GM21576 (cell line): ENCODE data around the gene DLG2.
A peak's percentile ranks its signal among the peaks of the same experiment; 100 is the strongest.

Experiments used
- ATAC-seq: cut with Tn5 transposase; IDR thresholded peaks from one replicate; pipeline ENCODE4 v1.9.1; 2021; ENCODE audit warnings: mild to moderate bottlenecking, moderate library complexity; ENCODE audit not compliant: unreplicated experiment

The DLG2 gene

DNA sequence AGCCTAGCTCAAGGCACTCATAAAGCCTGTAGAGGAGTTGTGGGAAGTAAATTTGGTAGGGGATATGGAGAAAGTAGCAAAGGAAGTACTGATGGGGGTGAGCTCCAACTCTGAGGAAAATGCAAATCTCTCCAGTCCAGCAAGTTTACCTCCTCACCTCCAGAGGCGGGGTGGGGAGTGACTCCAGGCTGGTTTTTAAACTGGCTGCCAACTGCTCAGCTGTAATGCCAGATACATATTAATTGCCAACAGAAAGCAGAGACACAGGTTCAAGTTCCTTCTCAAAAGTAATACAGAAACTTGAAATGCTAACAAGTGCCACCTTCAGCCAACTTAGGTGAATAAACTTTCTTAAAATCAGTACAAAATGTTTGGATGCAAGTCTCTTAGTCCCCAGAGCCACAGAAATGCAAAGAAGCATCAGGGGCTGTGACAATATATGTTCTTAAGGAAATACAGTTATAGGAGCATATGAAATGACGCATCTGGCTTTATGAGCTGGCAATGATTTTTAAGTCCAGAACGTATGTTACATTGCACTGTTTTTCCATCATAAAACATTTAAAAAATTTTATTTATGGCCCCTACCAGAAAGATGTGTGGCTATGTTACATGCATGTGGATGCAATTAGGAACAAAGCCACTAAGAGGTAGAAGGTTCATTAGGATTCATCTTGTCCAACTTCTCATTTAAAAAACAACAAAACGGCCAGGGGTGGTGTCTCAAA, 1904.6 kb downstream of the DLG2 start:
- ATAC-seq: no peak

DNA sequence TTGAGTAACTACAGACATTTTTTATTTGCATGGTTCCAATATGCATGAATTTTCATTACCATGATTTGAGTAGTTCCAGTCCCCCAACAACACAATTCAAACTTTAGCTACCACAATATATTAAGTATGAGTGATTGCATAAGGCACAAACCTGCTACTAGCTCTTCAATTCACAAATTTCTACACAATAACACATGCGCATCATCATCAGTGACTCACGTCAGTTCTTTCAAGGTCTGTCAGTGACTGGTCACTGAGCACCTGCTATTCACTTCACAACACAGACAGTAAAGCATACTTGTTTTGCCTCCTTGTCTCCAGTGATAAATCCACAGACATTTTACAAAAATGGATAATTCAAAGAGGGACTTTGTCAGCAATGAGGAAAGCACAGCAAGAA, 1905.9 kb downstream of the DLG2 start:
- no peak for ATAC-seq

GRCh38 chr11:83720675-83721074, 1906.5 kb downstream of the DLG2 start:
- ATAC-seq: no peak

DNA sequence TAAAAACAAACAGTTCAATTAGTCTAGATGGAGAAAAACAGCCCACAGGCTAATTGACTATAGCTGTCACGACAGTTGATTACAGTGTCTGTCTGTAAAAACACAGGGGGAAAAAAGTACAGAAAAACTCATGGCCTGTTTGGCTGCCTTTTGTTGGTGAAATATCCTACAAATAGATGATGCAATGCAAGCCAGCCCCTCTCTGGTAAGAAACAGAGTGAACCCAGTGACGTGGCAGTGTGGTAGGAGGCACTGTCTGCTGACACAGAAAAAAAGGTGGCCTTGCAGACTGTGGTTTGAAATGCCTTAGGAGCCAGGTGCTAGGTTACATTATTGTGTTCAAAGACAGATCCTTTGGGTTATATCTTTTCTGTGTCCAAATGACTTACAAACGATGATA, 1909.6 kb downstream of the DLG2 start:
- ATAC-seq: no peak

- ATAC-seq: no peak
Observed at GRCh38 chr11:83715927-83716535, 1911.1 kb downstream of the DLG2 start.

GRCh38 chr11:83713708-83714107, 1913.4 kb downstream of the DLG2 start:
- ATAC-seq: no peak

DNA sequence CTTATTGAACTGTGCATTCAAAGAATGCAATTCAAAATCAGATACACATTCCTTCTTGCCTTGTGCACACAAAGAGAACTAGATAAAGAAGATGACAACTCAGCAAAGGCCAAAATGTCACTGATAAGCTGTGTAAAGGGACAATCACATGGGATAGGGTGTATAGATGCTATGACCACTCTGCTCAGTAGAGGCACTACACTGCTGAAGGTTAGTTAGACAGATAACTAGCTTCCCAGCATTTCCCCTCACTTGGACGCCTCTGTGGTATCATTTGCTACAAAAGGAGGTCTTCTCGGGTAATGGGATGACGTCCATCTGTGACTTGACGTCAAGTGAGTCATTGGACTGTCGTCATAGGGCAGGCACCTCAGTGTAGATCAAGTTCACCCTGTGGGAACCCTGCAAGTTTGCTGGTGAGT, 1916.0 kb downstream of the DLG2 start:
- ATAC-seq: no peak

DNA sequence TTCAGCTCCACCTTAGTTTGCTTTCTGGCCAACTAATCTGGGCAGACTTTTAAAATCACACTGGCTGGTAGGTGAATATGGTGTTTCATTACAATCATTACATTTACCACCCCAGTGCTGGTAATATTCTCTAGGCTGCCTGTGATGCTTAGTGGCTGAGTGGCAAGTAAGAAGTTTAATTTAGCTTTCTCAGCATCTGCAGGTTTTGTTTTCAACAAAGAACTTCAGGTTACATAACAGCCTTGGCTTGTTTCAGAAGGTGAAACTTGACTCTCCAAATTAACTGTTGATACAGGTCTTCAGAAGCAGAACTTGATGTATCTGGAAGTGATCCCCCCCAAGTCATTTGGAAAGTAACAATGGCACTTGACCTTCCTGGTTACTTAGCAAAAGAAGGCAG, 1917.7 kb downstream of the DLG2 start:
- ATAC-seq: no peak

DNA sequence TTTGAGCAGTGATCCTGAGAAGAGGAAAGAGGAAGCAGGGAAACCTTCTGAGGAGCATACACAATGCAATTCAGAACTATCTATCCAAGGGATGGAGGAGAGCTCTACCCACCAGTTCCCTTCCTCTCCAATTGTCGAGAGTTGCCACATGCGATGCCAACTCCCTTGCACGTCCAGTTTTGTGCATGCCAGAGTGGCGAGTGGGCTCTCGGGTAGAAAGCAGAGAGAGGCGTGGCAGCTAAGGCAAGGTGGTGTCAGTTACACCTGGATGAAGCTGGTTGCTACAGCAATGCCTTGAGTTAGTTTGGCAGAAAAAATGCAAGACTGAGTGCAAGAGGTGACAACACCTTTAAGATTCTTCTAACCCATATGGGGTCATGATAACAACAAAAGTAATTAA, 1920.6 kb downstream of the DLG2 start:
- no peak for ATAC-seq

DNA sequence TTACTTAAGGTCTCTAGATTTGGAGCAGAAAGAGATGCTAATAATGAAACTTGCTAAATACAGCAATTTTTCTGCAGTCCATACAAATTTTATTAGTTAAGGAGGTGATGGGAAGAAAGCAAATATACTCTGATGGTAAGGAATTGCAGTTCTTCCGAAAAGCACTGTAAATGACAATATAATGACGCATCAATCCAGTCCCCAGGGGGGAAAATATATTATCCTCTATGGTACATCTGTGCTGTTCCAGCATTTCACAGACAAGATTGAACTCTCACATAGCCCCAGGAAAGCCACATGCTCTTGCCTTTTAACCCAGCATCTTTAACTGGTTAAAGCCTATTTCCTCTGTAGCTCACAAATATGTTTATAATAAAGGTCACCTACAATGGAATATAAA, 1924.3 kb downstream of the DLG2 start:
- ATAC-seq: no peak

DNA sequence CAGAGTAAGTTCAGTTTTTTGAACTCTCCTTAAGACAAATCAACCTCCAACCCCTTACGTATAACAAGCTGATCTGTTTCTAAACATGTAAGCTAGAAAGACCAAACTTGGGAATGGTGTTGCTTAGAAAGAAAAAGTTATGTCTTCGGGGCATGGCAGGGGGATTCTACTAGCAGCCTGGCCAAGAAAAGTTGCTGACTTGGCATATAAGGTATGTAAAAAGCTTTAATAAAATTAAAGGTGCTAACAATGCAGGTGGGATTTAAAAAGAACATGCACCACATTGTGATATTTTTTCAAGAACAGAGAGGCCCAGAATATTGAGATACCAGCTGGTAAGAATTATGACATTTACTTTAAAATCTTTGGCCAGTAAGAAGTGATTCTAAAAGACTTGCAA, 1929.6 kb downstream of the DLG2 start:
- no peak for ATAC-seq

- ATAC-seq: no peak
Observed at GRCh38 chr11:83695046-83695445, 1932.1 kb downstream of the DLG2 start.

- no peak for ATAC-seq
Observed at GRCh38 chr11:83694191-83694910, 1932.8 kb downstream of the DLG2 start.

DNA sequence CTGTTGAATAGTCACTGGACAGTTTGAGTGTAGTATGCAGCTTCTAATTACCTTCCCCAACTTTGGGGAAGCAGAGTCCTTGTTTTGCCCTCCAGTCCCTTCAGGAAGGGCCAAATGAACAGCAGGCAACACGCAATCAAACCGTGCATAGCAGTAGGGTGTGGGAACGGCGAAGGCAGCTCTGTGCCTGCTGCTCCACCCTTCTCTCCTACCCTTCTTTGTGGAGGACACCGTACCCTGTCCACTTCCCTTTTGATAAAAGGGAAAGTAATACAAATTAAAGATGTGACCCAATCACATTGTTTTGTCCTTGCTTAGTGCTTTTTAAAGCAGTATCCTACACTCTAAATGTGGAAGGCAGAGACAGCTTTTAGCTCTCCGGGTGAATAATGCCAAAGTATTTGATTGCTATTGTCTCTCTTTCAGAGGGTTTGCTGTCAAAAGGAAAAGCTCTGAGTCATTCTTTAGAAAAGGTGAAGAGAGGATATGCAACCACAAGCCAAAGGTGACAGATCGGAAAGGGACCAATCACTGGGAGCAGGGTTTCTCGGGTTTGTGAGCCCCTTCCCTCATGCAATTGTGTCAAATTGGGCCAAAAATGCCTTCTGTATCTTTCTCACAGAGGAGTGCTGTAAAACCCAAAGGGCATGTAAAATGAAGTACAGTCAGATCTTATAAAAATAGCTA, 1933.7 kb downstream of the DLG2 start:
- no peak for ATAC-seq

DNA sequence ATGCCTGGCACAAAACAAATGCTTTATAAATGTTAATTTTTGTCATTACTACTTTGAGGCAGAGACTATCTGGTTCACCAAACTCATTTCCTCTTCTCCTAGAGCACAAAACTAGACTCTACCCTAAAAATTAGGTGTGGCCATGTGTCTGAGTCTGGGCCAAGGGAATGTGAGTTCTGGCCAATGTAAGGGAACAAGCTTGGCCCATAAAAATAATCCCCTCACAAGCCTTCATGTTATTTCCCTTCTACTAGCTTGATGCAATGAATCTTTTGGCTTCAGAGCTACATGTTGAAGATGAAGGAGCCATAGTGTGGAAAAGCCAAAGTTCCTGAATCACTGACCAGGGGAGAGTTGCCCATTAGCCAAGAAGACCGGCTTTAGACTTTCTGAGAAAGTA, 1934.5 kb downstream of the DLG2 start:
- no peak for ATAC-seq

DNA sequence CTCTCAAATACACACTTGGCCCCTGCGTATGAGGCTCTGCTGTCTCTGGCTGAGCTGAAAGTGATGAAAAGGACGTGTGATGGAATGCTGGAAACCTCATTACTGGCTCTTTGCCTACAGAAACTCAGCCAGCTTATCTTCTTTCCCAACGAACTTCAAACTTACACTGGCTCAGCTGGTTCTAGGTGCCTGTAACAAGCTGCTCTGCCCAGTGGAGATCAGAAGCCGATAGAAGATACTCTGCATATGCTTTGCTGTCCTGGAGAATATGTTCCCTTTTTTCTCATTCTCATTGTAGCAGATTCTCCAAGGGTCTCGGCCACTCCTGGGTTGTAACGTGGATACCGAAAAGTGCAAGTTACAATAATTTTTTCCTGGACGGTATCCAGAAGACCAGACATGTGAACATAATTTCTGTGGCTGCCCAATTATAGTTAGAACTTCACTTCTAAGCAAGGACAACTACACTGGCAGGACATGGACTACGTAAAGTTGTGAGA, 1935.6 kb downstream of the DLG2 start:
- no peak for ATAC-seq

- ATAC-seq: no peak
Observed at GRCh38 chr11:83689144-83689780, 1937.9 kb downstream of the DLG2 start.

- ATAC-seq: no peak
Observed at GRCh38 chr11:83687787-83688186, 1939.4 kb downstream of the DLG2 start.

DNA sequence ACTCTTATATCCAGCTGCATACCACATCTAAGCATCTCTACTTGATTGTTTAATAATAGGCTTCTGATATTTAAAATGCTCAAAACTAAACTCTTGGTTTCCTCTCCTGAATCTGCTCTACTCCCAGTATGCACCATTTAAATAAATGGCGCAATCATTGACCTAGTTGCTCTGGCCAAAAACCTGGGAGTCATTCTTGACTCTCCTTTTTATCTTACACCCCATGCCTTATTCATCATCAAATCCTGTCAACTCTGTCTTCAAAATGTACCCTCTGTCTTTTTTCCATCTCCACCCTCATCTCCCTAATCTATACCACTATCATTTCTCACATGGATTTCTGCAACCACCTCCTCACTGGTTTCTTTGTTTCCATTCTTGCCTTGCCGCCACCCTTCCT, 1941.4 kb downstream of the DLG2 start:
- ATAC-seq: no peak

DNA sequence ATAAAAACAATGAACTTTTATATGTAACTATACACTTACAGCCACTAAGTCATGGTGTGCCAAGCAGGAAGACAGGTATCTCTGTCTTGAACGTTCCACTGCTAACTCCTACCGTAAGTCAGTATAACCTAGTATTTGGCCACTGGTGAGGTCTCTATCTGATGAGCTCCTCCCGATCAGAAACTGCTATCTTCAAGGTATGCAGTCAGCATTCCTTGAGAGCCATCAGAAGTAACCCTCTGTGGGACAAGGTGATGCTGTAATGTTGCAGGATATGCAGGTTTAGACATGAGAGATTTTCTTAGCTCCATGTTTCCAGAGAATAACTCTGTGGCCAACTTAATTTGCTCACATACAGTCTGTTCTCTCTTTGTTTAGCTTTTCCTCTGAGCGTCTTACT, 1943.1 kb downstream of the DLG2 start:
- no peak for ATAC-seq

GRCh38 chr11:83682611-83682973, 1944.6 kb downstream of the DLG2 start:
- peak; percentile 96 for ATAC-seq
